WTC11 (cell line): ENCODE data around the gene DECR2. TPM values are rescaled to one million over a fixed set of nuclear protein-coding genes. Genes with fewer than 3 reads are reported as not detected.

ENCODE experiments used
- ATAC-seq: fragments of 200-7000 bp; cut with Tn5 transposase; 2 replicates; pipeline ENCODE4 v1.10.0; 2021; ENCODE audit warnings: mild to moderate bottlenecking, moderate library complexity
- CTCF ChIA-PET: fragments of 300-600 bp; sonication (Branson Sonifier 250); formaldehyde crosslinking; loops from one replicate; lab custom pipeline; 2021; ENCODE audit warnings: antibody characterized with exemption; lab: Charles Lee
- POLR2A ChIA-PET: fragments of 350-600 bp; sonication (Branson Sonifier 250); formaldehyde crosslinking; loops from one replicate; lab custom pipeline; 2021; ENCODE audit warnings: antibody characterized with exemption; lab: Charles Lee
- DNase-seq: peaks from one replicate; pipeline ENCODE4 v3.0.0; 2021; ENCODE audit warnings: low spot score
- H3K27ac Mint-ChIP-seq: 2 replicates; pipeline ENCODE4 v1.8.0; 2021; ENCODE audit warnings: mixed read lengths
- H3K27me3 Mint-ChIP-seq: 2 replicates; pipeline ENCODE4 v1.8.0; 2021; ENCODE audit warnings: low read depth, mild to moderate bottlenecking, moderate library complexity, mixed read lengths
- H3K36me3 Mint-ChIP-seq: 2 replicates; pipeline ENCODE4 v1.8.0; 2021; ENCODE audit warnings: mixed read lengths
- H3K4me1 Mint-ChIP-seq: 2 replicates; pipeline ENCODE4 v1.8.0; 2022; ENCODE audit warnings: mixed read lengths
- H3K4me3 Mint-ChIP-seq: 2 replicates; pipeline ENCODE4 v1.8.0; 2021; ENCODE audit warnings: mild to moderate bottlenecking, moderate library complexity, mixed read lengths
- H3K9me3 Mint-ChIP-seq: 2 replicates; pipeline ENCODE4 v1.8.0; 2021; ENCODE audit warnings: mixed read lengths
- FOXP1 ChIP-seq: sonication (generic); formaldehyde crosslinking; IDR thresholded peaks from 2 replicates; pipeline ENCODE4 v1.8.0; 2022; ENCODE audit warnings: missing genetic modification reagents, mild to moderate bottlenecking, moderate library complexity, borderline replicate concordance
- GTF2I ChIP-seq: fragments of 250-450 bp; sonication (Bioruptor Pico); conservative IDR thresholded peaks from 2 replicates; pipeline ENCODE4 v1.4.0; 2021; ENCODE audit warnings: mild to moderate bottlenecking
- JUN ChIP-seq: sonication (generic); formaldehyde crosslinking; IDR thresholded peaks from 2 replicates; pipeline ENCODE4 v1.8.0; 2023; ENCODE audit warnings: mild to moderate bottlenecking, missing genetic modification reagents
- MYBL2 ChIP-seq: sonication (generic); formaldehyde crosslinking; IDR thresholded peaks from 2 replicates; pipeline ENCODE4 v1.8.1; 2023; ENCODE audit warnings: mild to moderate bottlenecking, moderate library complexity, missing genetic modification reagents
- NFE2L1 ChIP-seq: sonication (generic); formaldehyde crosslinking; IDR thresholded peaks from 2 replicates; pipeline ENCODE4 v1.8.1; 2023; ENCODE audit warnings: missing genetic modification reagents
- NFYB ChIP-seq: sonication (generic); formaldehyde crosslinking; conservative IDR thresholded peaks from 2 replicates; pipeline ENCODE4 v1.8.0; 2022; ENCODE audit warnings: low read depth, missing genetic modification reagents
- OVOL2 ChIP-seq: fragments of 250-450 bp; sonication (Bioruptor Pico); IDR thresholded peaks from 2 replicates; pipeline ENCODE4 v1.9.0; 2021; ENCODE audit warnings: mild to moderate bottlenecking, borderline replicate concordance
- RORB ChIP-seq: fragments of 250-450 bp; sonication (Bioruptor Pico); IDR thresholded peaks from 2 replicates; pipeline ENCODE4 v1.9.0; 2021; ENCODE audit warnings: mild to moderate bottlenecking
- TP53 ChIP-seq: sonication (generic); formaldehyde crosslinking; IDR thresholded peaks from 2 replicates; pipeline ENCODE4 v1.8.1; 2023; ENCODE audit warnings: mild to moderate bottlenecking, missing genetic modification reagents
- ZBTB21 ChIP-seq: sonication (generic); formaldehyde crosslinking; IDR thresholded peaks from 2 replicates; pipeline ENCODE4 v1.8.1; 2023; ENCODE audit warnings: mild to moderate bottlenecking, missing genetic modification reagents, borderline replicate concordance
- ZNF121 ChIP-seq: sonication (generic); formaldehyde crosslinking; IDR thresholded peaks from 2 replicates; pipeline ENCODE4 v1.8.0; 2023; ENCODE audit warnings: missing genetic modification reagents
- total RNA-seq: library from RNA; stranded (reverse); gene quantifications from 3 replicates; pipeline ENCODE4 v1.2.3, GENCODE V29; 2021
- TF ChIP-seq, protein P1 (sequence below): sonication (generic); formaldehyde crosslinking; IDR thresholded peaks from 2 replicates; pipeline ENCODE4 v1.8.0; 2022; ENCODE audit warnings: mild to moderate bottlenecking, missing genetic modification reagents
- TF ChIP-seq, protein P2 (sequence below): sonication (generic); formaldehyde crosslinking; IDR thresholded peaks from 2 replicates; pipeline ENCODE4 v1.8.0; 2022; ENCODE audit warnings: mild to moderate bottlenecking, missing genetic modification reagents
- TF ChIP-seq, protein P3 (sequence below): fragments of 250-450 bp; sonication (Bioruptor Pico); IDR thresholded peaks from 2 replicates; pipeline ENCODE4 v1.9.0; 2021; ENCODE audit warnings: mild to moderate bottlenecking
- TF ChIP-seq, protein P4 (sequence below): fragments of 250-450 bp; sonication (Bioruptor Pico); IDR thresholded peaks from 2 replicates; pipeline ENCODE4 v1.9.0; 2021; ENCODE audit warnings: mild to moderate bottlenecking, borderline replicate concordance

The DECR2 gene
- total RNA-seq, 1 experiment from 2014 or later: 43.6 TPM

DNA sequence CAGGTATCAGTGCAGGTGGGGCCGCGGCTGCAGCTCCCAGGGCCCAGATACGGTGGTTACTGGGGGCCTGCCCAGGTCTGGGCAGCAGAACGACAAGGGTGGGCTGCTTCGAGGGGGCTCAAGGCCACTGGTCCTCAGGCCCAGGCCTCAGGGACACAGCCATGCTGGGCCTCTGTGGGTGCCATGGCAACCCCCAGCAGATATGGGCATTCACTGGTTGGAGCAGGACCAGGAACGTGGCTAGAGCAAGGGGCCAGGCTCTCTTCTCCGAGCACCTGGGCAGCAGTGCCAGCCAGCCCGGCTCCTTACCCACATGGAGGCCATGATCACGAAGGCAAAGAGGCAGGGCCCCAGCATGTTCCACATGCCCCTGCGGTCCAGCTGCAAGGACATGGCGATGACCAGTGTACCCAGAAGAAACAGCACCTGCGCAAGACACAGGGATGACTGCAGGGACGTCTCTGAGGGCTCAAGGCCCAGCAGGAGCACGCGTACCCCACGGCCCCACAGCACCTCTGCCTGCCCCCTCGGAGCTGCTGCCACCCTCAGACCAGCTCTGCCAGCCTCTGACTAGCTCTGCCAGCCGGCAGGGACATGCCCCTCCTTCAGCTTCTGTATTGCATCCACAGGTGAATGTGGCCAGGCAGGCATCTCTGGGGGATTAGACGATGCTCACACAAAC lies 29.2 kb upstream of the DECR2 start:
- no peak for TF ChIP-seq MYBL2
- 0 out of 2 replicates have a peak, but pooled peaks have one; percentile 3 for TF ChIP-seq FOXP1 (CRISPR knock-in tag)
- ChIA-PET POLR2A (no interaction called here), CTCF (interaction anchor here (1.5 to 3.4 kb wide), 2 partner anchors 10 to 53 kb away, joined by 8 to 30 read pairs; no protein-coding TSS in a partner anchor)
- ATAC-seq: no peak
- Mint-ChIP-seq H3K27me3 (no peaks in the 10 kb centered on the region), H3K4me3 (no peak overlapping the region), H3K9me3 (no peaks in the 10 kb centered on the region), H3K27ac (no peak overlapping the region), H3K4me1 (peaks cover 11% of the 10 kb centered on the region), H3K36me3 (peaks cover 19% of the 10 kb centered on the region)
- no peak for DNase-seq

DNA sequence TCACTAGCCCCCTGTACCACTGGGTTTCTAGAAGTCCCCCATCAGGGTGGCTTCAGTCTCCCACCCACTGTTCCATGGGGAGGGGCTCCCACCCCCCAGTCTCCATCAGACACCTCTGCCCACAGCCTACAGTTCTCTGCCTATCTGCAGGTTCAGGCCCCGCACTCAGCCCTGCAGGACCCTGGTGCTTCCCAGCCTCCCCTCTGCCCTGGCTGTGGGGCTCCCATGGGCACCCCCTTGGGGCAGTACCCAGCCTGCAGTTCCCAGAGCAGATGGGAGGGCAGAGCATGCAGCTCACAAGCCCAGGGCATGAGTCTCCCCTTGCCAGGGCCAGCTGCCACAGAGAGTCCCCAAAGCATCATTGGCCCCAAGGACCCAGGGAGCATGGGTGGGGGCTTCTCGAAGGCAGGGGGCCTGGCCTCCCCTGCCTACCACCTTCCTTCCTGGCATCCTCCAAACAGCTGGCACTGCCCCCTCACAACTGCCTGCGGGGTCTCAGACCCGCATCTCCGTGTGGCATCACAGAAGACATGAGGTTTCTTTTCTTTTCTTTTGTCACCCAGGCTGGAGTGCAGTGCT lies 28.6 kb upstream of the DECR2 start:
- no peaks in the 10 kb centered on the region for H3K27me3 Mint-ChIP-seq
- POLR2A ChIA-PET: no interaction called here
- no peak overlapping the region for H3K4me3 Mint-ChIP-seq
- no peaks in the 10 kb centered on the region for H3K9me3 Mint-ChIP-seq
- DNase-seq (no peak), ATAC-seq (no peak)
- H3K4me1 Mint-ChIP-seq: peaks cover 11% of the 10 kb centered on the region
- CTCF ChIA-PET: interaction anchor here (3.4 kb wide), 1 partner anchor 11 kb away, joined by 30 read pairs; no protein-coding TSS in a partner anchor
- TF ChIP-seq JUN (CRISPR knock-in tag): no peak
- TF ChIP-seq RORB (CRISPR knock-in tag): no peak
- TF ChIP-seq ZNF121 (CRISPR knock-in tag): no peak
- TF ChIP-seq, protein P1, sequence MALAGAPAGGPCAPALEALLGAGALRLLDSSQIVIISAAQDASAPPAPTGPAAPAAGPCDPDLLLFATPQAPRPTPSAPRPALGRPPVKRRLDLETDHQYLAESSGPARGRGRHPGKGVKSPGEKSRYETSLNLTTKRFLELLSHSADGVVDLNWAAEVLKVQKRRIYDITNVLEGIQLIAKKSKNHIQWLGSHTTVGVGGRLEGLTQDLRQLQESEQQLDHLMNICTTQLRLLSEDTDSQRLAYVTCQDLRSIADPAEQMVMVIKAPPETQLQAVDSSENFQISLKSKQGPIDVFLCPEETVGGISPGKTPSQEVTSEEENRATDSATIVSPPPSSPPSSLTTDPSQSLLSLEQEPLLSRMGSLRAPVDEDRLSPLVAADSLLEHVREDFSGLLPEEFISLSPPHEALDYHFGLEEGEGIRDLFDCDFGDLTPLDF: no peak
- TF ChIP-seq NFE2L1: no peak
- no peak for TF ChIP-seq OVOL2 (CRISPR knock-in tag)
- TF ChIP-seq NFYB (CRISPR knock-in tag): no peak
- TF ChIP-seq, all 79 proteins: peak for 0
- H3K36me3 Mint-ChIP-seq: peaks cover 16% of the 10 kb centered on the region
- H3K27ac Mint-ChIP-seq: no peak overlapping the region

DNA sequence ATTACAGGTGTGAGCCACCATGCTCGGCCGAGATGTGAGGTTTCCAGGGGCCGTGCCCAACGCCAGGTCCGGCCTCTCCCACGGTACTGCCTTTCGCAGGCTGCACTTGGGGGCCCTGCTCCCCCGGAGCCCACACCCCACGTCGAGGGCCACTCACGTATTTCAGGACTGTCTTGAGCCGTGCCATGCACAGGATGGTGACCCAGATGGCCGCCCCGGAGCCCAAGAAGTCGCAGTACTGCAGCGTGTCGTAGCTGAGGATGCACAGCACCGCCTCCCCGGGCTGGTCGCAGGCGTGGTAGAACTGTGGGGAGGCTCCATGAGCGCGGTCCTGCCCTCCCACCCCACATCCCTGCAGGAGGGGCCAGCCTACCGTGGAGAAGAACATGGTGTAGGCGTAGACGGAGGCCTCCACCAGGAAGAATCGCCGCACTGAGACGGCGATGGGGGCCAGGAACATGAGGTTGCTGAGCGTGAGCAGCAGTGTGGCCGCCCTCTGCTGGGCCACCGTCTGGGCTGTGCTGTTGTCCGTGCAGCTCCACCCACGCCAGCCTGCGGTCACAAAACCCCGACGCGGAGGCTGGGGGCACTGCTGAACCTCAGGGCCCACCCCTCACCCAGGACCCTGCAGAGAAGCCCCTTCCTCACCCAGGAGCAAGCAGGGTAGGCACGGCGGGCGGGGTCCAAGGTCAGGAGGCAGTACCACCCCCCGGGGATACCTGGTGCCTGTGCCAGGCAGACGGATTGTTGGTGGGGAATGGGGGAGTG lies 27.7 kb upstream of the DECR2 start:
- Mint-ChIP-seq H3K4me3 (no peak overlapping the region), H3K36me3 (peaks cover 14% of the 10 kb centered on the region), H3K27me3 (no peaks in the 10 kb centered on the region), H3K4me1 (peaks cover 13% of the 10 kb centered on the region), H3K27ac (no peak overlapping the region), H3K9me3 (no peaks in the 10 kb centered on the region)
- ChIA-PET CTCF (interaction anchor here (0.6 kb wide), 1 partner anchor 234 kb away, joined by 3 read pairs; no protein-coding TSS in a partner anchor), POLR2A (no interaction called here)
- ATAC-seq: no peak
- no peak for DNase-seq
- TF ChIP-seq FOXP1 (CRISPR knock-in tag): 0 out of 2 replicates have a peak, but pooled peaks have one; percentile 17
- no peak for TF ChIP-seq GTF2I (CRISPR knock-in tag)

DNA sequence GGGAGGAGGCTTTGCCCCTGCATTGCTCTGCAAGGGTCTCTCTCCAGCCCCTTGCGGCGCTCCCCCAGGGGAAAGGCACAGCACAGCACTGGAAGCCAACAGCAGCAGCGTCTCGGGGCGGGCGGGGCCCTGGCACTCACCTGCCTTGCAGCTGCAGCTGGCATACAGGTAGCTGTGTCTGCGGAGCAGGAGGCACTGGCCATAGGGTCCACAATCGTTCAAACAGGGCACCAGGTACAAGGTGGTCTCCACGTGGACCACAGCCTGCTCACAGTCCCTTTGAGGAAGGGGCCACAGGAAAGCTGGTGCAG lies 27.1 kb upstream of the DECR2 start:
- Mint-ChIP-seq H3K27me3 (no peaks in the 10 kb centered on the region), H3K27ac (no peak overlapping the region), H3K4me3 (no peak overlapping the region), H3K9me3 (no peaks in the 10 kb centered on the region), H3K4me1 (peaks cover 13% of the 10 kb centered on the region), H3K36me3 (peaks cover 12% of the 10 kb centered on the region)
- DNase-seq (no peak), ATAC-seq (no peak)
- ChIA-PET CTCF (no interaction called here), POLR2A (no interaction called here)
- TF ChIP-seq, protein P2, sequence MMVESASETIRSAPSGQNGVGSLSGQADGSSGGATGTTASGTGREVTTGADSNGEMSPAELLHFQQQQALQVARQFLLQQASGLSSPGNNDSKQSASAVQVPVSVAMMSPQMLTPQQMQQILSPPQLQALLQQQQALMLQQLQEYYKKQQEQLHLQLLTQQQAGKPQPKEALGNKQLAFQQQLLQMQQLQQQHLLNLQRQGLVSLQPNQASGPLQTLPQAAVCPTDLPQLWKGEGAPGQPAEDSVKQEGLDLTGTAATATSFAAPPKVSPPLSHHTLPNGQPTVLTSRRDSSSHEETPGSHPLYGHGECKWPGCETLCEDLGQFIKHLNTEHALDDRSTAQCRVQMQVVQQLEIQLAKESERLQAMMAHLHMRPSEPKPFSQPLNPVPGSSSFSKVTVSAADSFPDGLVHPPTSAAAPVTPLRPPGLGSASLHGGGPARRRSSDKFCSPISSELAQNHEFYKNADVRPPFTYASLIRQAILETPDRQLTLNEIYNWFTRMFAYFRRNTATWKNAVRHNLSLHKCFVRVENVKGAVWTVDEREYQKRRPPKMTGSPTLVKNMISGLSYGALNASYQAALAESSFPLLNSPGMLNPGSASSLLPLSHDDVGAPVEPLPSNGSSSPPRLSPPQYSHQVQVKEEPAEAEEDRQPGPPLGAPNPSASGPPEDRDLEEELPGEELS (CRISPR knock-in tag): no peak
- TF ChIP-seq, protein P3, sequence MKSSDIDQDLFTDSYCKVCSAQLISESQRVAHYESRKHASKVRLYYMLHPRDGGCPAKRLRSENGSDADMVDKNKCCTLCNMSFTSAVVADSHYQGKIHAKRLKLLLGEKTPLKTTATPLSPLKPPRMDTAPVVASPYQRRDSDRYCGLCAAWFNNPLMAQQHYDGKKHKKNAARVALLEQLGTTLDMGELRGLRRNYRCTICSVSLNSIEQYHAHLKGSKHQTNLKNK (CRISPR knock-in tag): no peak
- TF ChIP-seq OVOL2 (CRISPR knock-in tag) (no peak), TP53 (CRISPR knock-in tag) (no peak), ZBTB21 (CRISPR knock-in tag) (no peak)
- TF ChIP-seq, protein P4, sequence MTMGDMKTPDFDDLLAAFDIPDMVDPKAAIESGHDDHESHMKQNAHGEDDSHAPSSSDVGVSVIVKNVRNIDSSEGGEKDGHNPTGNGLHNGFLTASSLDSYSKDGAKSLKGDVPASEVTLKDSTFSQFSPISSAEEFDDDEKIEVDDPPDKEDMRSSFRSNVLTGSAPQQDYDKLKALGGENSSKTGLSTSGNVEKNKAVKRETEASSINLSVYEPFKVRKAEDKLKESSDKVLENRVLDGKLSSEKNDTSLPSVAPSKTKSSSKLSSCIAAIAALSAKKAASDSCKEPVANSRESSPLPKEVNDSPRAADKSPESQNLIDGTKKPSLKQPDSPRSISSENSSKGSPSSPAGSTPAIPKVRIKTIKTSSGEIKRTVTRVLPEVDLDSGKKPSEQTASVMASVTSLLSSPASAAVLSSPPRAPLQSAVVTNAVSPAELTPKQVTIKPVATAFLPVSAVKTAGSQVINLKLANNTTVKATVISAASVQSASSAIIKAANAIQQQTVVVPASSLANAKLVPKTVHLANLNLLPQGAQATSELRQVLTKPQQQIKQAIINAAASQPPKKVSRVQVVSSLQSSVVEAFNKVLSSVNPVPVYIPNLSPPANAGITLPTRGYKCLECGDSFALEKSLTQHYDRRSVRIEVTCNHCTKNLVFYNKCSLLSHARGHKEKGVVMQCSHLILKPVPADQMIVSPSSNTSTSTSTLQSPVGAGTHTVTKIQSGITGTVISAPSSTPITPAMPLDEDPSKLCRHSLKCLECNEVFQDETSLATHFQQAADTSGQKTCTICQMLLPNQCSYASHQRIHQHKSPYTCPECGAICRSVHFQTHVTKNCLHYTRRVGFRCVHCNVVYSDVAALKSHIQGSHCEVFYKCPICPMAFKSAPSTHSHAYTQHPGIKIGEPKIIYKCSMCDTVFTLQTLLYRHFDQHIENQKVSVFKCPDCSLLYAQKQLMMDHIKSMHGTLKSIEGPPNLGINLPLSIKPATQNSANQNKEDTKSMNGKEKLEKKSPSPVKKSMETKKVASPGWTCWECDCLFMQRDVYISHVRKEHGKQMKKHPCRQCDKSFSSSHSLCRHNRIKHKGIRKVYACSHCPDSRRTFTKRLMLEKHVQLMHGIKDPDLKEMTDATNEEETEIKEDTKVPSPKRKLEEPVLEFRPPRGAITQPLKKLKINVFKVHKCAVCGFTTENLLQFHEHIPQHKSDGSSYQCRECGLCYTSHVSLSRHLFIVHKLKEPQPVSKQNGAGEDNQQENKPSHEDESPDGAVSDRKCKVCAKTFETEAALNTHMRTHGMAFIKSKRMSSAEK (CRISPR knock-in tag): no peak
